ENCODE results near the gene KBTBD12. TPM values are rescaled to one million over a fixed set of nuclear protein-coding genes. Genes with fewer than 3 reads are reported as not detected.

Gene KBTBD12
- total RNA-seq, 1 donor from 2014 or later, result 0.29 TPM

- no peak for DNase-seq (ENCODE audit: low spot score, unreplicated experiment)
- Mint-ChIP-seq H3K27ac (no peak overlapping the region), H3K4me3 (ENCODE audit: low read depth) (no peak overlapping the region), H3K9me3 (ENCODE audit: low read depth) (no peaks in the 10 kb centered on the region), H3K36me3 (ENCODE audit: insufficient read depth) (no peaks in the 10 kb centered on the region), H3K4me1 (ENCODE audit: low read depth) (peaks cover 5% of the 10 kb centered on the region), H3K27me3 (peaks cover 11% of the 10 kb centered on the region)
- TF ChIP-seq CTCF (IDR thresholded peaks at IDR 0.05; ENCODE audit: unreplicated experiment), result no peak
These were observed 118.1 kb downstream of the KBTBD12 start for GRCh38 chr3:128033102-128033501.

GRCh38 chr3:128036119-128036518 lies 121.1 kb downstream of the KBTBD12 start:
- peaks cover 14% of the 10 kb centered on the region for H3K27me3 Mint-ChIP-seq

More at GRCh38 chr3:128036119-128036518, 121.1 kb downstream of the KBTBD12 start:
- TF ChIP-seq CTCF (IDR thresholded peaks at IDR 0.05; ENCODE audit: unreplicated experiment), result no peak
- peak overlapping the region; percentile 16 for H3K27ac Mint-ChIP-seq
- H3K9me3 Mint-ChIP-seq (ENCODE audit: low read depth), result no peaks in the 10 kb centered on the region
- peaks cover 5% of the 10 kb centered on the region for H3K4me1 Mint-ChIP-seq (ENCODE audit: low read depth)
- H3K4me3 Mint-ChIP-seq (ENCODE audit: low read depth), result no peak overlapping the region
- no peak for DNase-seq (ENCODE audit: low spot score, unreplicated experiment)
- no peaks in the 10 kb centered on the region for H3K36me3 Mint-ChIP-seq (ENCODE audit: insufficient read depth)

Other genes starting within 250 kb of the KBTBD12 start
- gene ABTB1, start 242.3 kb upstream of the KBTBD12 start, total RNA-seq, result 10.6 and 12.2 TPM in 2 replicates
- 0.43 and 0.62 TPM in 2 replicates for gene MGLL, start 92.7 kb upstream of the KBTBD12 start, total RNA-seq
- gene SEC61A1, start 137.2 kb downstream of the KBTBD12 start, total RNA-seq, result 171 and 176 TPM in 2 replicates
- 51.3 and 53.6 TPM in 2 replicates for gene RUVBL1, start 208.6 kb downstream of the KBTBD12 start, total RNA-seq
- gene EEFSEC, start 238.2 kb downstream of the KBTBD12 start, total RNA-seq, result 10.6 and 11.8 TPM in 2 replicates